HG02943 (cell line): ENCODE data around the gene TTC12.

Experiments
- ATAC-seq: cut with Tn5 transposase; IDR thresholded peaks from one replicate; pipeline ENCODE4 v1.9.1; 2021; ENCODE audit warnings: mild to moderate bottlenecking, low read depth, moderate library complexity; ENCODE audit not compliant: unreplicated experiment

The TTC12 gene

GRCh38 chr11:113317339-113317738, 3.0 kb downstream of the TTC12 start:
- no peak for ATAC-seq

- no peak for ATAC-seq
These were observed 4.7 kb downstream of the TTC12 start for GRCh38 chr11:113319085-113319484.

- ATAC-seq = no peak
These were observed 7.8 kb downstream of the TTC12 start for GRCh38 chr11:113322158-113322557.

- no peak for ATAC-seq
These were observed 9.9 kb downstream of the TTC12 start for GRCh38 chr11:113324250-113324649.

- ATAC-seq = no peak
These were observed 15.3 kb downstream of the TTC12 start for GRCh38 chr11:113329725-113330124.

GRCh38 chr11:113331441-113331840, 17.1 kb downstream of the TTC12 start:
- no peak for ATAC-seq

- no peak for ATAC-seq
These were observed 17.6 kb downstream of the TTC12 start for GRCh38 chr11:113332023-113332422.

- ATAC-seq = no peak
These were observed 18.4 kb downstream of the TTC12 start for GRCh38 chr11:113332638-113333329.

GRCh38 chr11:113334183-113334582, 19.8 kb downstream of the TTC12 start:
- ATAC-seq = no peak

- no peak for ATAC-seq
These were observed 24.3 kb downstream of the TTC12 start for GRCh38 chr11:113338730-113339129.

GRCh38 chr11:113339929-113340589, 25.7 kb downstream of the TTC12 start:
- no peak for ATAC-seq

GRCh38 chr11:113341388-113342165, 27.2 kb downstream of the TTC12 start:
- no peak for ATAC-seq

GRCh38 chr11:113345978-113346377, 31.6 kb downstream of the TTC12 start:
- ATAC-seq = no peak

- ATAC-seq = no peak
These were observed 35.1 kb downstream of the TTC12 start for GRCh38 chr11:113349528-113349927.

GRCh38 chr11:113350336-113351067, 36.1 kb downstream of the TTC12 start:
- ATAC-seq = no peak

- ATAC-seq = no peak
These were observed 36.7 kb downstream of the TTC12 start for GRCh38 chr11:113351068-113351450.

- no peak for ATAC-seq
These were observed 37.1 kb downstream of the TTC12 start for GRCh38 chr11:113351480-113351879.

GRCh38 chr11:113356203-113356602, 41.8 kb downstream of the TTC12 start:
- no peak for ATAC-seq

- no peak for ATAC-seq
These were observed 49.0 kb downstream of the TTC12 start for GRCh38 chr11:113363406-113363805.

- ATAC-seq = no peak
These were observed 49.7 kb downstream of the TTC12 start for GRCh38 chr11:113363996-113364641.
